Fibroblast of pulmonary artery (primary cell): ENCODE data around the gene DST.

Experiments
- DNase-seq: peaks from one replicate; pipeline ENCODE4 v3.0.0-alpha.2; 2010; ENCODE audit warnings: low read depth
- H3K4me3 ChIP-seq: replicated peaks from 2 replicates; pipeline ENCODE4 v1.5.1; 2011; ENCODE audit warnings: low read depth, mild to moderate bottlenecking, control low read depth, low read length, moderate library complexity
- CTCF ChIP-seq: IDR thresholded peaks from 2 replicates; pipeline ENCODE4 v1.5.1; 2011; ENCODE audit warnings: mild to moderate bottlenecking, control low read depth, low read length, inconsistent platforms; ENCODE audit errors: missing control alignments

The DST gene

GRCh38 chr6:56688521-56688920 lies 45.8 kb upstream of the DST start:
- H3K4me3 ChIP-seq: no peak overlapping the region
- TF ChIP-seq CTCF: no peak
- DNase-seq: no peak

- TF ChIP-seq CTCF: no peak
- no peak for DNase-seq
- no peak overlapping the region for H3K4me3 ChIP-seq
Observed at GRCh38 chr6:56687551-56687950, 44.9 kb upstream of the DST start.

- DNase-seq: no peak
- no peak overlapping the region for H3K4me3 ChIP-seq
- no peak for TF ChIP-seq CTCF
Observed at GRCh38 chr6:56686429-56686828, 43.7 kb upstream of the DST start.

- no peak for TF ChIP-seq CTCF
- no peak overlapping the region for H3K4me3 ChIP-seq
- no peak for DNase-seq
Observed at GRCh38 chr6:56685994-56686393, 43.3 kb upstream of the DST start.

- no peak for TF ChIP-seq CTCF
- no peak overlapping the region for H3K4me3 ChIP-seq
- DNase-seq: no peak
Observed at GRCh38 chr6:56685102-56685733, 42.5 kb upstream of the DST start.

- DNase-seq: no peak
- no peak overlapping the region for H3K4me3 ChIP-seq
- no peak for TF ChIP-seq CTCF
Observed at GRCh38 chr6:56684342-56685101, 41.8 kb upstream of the DST start.

- TF ChIP-seq CTCF: no peak
- H3K4me3 ChIP-seq: no peak overlapping the region
- peak; percentile 83 for DNase-seq
Observed at GRCh38 chr6:56683882-56684281, 41.2 kb upstream of the DST start.
